ENCODE data around the gene DOCK1.

Gene DOCK1

GRCh38 chr10:126955934-126956711 lies 50.9 kb downstream of the DOCK1 start:
- DNase-seq: no peak

- no peak for DNase-seq
These were observed 51.5 kb downstream of the DOCK1 start for GRCh38 chr10:126956712-126957108.

GRCh38 chr10:126957111-126957510 lies 51.9 kb downstream of the DOCK1 start:
- DNase-seq: no peak

- DNase-seq: no peak
These were observed 54.2 kb downstream of the DOCK1 start for GRCh38 chr10:126959431-126959830.

- DNase-seq: no peak
These were observed 54.9 kb downstream of the DOCK1 start for GRCh38 chr10:126959906-126960685.

GRCh38 chr10:126963354-126963753 lies 58.1 kb downstream of the DOCK1 start:
- no peak for DNase-seq

- no peak for DNase-seq
These were observed 59.0 kb downstream of the DOCK1 start for GRCh38 chr10:126964190-126964589.

GRCh38 chr10:126966938-126967337 lies 61.7 kb downstream of the DOCK1 start:
- DNase-seq: no peak

- no peak for DNase-seq
These were observed 64.1 kb downstream of the DOCK1 start for GRCh38 chr10:126969310-126969709.

- no peak for DNase-seq
These were observed 67.6 kb downstream of the DOCK1 start for GRCh38 chr10:126972635-126973414.

- DNase-seq: no peak
These were observed 70.0 kb downstream of the DOCK1 start for GRCh38 chr10:126975221-126975620.

GRCh38 chr10:126977216-126977615 lies 72.0 kb downstream of the DOCK1 start:
- no peak for DNase-seq

GRCh38 chr10:126979311-126979710 lies 74.1 kb downstream of the DOCK1 start:
- DNase-seq: no peak

GRCh38 chr10:126993208-126993607 lies 88.0 kb downstream of the DOCK1 start:
- DNase-seq: no peak

- DNase-seq: no peak
These were observed 92.8 kb downstream of the DOCK1 start for GRCh38 chr10:126997801-126998590.

- DNase-seq: no peak
These were observed 95.4 kb downstream of the DOCK1 start for GRCh38 chr10:127000598-127000997.

GRCh38 chr10:127003032-127003685 lies 97.9 kb downstream of the DOCK1 start:
- no peak for DNase-seq

GRCh38 chr10:127006453-127006852 lies 101.2 kb downstream of the DOCK1 start:
- no peak for DNase-seq

GRCh38 chr10:127009366-127009765 lies 104.1 kb downstream of the DOCK1 start:
- DNase-seq: no peak

- no peak for DNase-seq
These were observed 105.9 kb downstream of the DOCK1 start for GRCh38 chr10:127011174-127011573.

- no peak for DNase-seq
These were observed 107.0 kb downstream of the DOCK1 start for GRCh38 chr10:127012071-127012768.
